HG03460 (cell line): ENCODE data around the gene MAPT.

Experiments used
- ATAC-seq: cut with Tn5 transposase; IDR thresholded peaks from one replicate; pipeline ENCODE4 v1.9.1; 2021; ENCODE audit not compliant: unreplicated experiment

MAPT gene

GRCh38 chr17:46044286-46044928 is 150.1 kb downstream of the MAPT start:
- no peak for ATAC-seq

GRCh38 chr17:46044989-46045388 is 150.6 kb downstream of the MAPT start:
- ATAC-seq: no peak

DNA sequence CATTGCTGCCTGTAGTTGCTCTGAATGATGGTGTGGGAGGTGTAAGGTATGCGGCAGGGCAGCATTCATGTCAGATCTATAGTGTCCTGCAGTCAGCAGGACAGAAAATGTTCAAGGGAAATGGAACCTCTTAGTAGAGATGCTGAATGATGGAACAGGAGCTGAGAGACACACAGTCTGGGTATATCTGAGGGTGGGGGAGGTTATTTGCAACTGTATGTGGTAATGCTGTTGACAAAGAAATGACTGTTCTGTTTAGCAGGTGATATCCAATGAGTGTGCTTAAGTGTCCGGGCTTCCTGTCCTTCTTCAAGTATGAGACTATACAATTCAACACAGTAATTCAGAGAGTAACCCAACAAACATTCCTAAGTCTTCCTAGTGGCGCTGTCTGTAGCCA is 151.3 kb downstream of the MAPT start:
- ATAC-seq: no peak

GRCh38 chr17:46046957-46047356 is 152.6 kb downstream of the MAPT start:
- ATAC-seq: no peak

GRCh38 chr17:46047398-46047797 is 153.0 kb downstream of the MAPT start:
- no peak for ATAC-seq

- no peak for ATAC-seq
Measured at GRCh38 chr17:46047856-46048255, 153.5 kb downstream of the MAPT start.

GRCh38 chr17:46049656-46050055 is 155.3 kb downstream of the MAPT start:
- no peak for ATAC-seq

DNA sequence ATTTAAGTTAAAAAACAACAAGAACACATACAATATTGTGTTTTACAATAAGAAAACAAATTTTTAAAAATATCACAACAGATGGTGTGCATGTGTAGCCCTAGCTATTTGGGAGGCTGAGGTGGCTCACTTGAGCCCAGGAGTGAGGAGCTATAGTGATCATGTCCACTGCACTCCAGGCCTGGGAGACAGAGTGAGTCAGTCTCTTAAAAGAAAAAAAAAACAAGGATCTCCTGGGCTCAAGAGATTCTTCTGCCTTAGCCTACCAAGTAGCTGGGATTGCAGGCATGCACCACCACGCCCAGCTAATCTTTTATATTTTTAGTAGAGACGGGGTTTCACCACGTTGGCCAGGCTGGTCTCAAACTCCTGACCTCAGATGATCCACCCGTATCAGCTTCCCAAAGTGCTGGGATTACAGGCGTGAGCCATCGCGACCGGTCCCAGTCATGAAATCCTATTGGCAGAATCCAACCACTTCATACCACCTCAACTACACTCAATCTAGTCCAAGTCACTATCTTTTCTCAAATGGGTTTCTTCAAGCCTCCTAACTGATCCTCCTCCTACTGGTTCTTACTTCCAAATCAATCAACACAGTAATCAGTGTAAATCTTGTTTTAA is 159.7 kb downstream of the MAPT start:
- no peak for ATAC-seq

GRCh38 chr17:46056800-46057304 is 162.5 kb downstream of the MAPT start:
- ATAC-seq: no peak

DNA sequence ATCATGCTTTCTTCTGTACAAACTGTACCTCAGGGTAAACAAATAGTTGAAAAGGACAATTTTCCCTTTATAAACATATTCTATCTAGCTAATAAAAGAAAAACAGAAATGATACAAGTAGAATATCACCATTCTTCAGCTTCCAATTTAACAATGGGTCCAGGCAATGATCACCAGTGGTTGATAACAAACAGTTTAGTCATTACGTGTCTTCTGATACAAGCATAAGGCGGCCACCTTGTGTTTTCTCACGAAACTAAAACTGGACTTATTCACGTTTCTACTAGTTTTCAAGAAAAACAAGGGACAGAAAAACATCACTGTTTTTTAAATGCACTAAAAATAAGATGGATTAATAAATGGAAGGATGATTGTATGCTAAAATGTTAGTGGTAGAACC is 163.0 kb downstream of the MAPT start:
- no peak for ATAC-seq

GRCh38 chr17:46059486-46059885 is 165.1 kb downstream of the MAPT start:
- no peak for ATAC-seq

- ATAC-seq: no peak
Measured at GRCh38 chr17:46060461-46060860, 166.1 kb downstream of the MAPT start.

- no peak for ATAC-seq
Measured at GRCh38 chr17:46061435-46061834, 167.1 kb downstream of the MAPT start.

DNA sequence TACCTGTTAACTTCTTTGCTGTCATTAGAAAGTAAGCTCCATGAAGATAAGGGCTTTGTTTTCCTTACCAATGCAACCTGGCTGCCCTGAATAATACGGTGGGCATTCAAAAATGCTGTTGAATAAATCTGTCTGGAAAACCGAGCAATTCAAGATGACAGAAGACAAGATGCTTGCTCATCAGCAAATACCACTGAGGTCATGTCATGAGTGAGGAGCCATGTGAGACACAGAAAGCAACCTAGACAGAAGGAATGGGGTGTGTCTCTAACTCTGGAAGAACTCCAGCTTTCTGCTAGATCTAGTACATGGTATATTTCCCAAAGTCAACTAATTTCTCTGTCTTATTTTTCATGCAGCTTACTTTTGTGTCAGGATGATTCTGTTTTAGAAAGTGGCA is 168.9 kb downstream of the MAPT start:
- ATAC-seq: no peak

DNA sequence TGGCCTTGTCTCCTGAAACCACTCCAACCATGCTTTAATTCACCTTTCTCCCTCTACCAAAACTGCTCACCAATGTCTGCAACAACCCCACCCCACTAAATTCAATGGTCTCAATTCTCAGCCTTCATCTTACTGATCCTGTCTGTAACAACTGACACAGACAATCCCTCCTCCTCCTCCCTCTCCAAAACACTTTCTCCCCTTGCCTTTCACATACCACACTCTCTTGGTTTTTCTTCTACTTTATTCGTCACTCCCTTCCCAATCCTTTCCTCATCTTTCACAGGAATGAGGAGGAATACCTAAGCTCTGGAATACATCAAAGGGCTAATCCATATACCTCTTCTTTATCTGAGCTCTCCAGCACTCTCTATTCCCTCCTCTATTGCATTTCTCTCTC is 170.1 kb downstream of the MAPT start:
- ATAC-seq: no peak

- ATAC-seq: no peak
Measured at GRCh38 chr17:46071796-46072195, 177.4 kb downstream of the MAPT start.

DNA sequence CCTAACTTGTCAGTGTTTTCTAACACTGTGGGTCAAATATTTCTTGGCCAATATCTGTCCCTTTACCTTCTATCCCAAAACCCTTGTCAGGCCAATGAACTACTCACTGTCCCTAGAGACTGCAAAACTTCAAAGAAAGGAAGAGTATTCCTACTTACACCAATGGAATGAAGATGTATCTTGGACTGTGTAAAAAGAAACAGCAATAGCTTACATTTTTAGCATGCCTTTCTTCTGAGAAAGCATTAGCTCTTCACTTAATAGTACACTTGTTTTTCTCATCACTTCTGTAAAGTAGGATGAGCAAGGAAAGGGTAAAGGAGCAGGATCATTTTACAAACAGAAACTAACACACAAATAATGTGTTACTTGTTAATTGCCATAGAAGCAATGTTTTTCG is 178.6 kb downstream of the MAPT start:
- no peak for ATAC-seq

GRCh38 chr17:46074540-46074939 is 180.2 kb downstream of the MAPT start:
- no peak for ATAC-seq
